GM12875 (cell line): Measurements from ENCODE around the gene CASZ1.
A peak's percentile ranks its signal among the peaks of the same experiment; 100 is the strongest.

ENCODE experiments used
- H3K4me3 ChIP-seq: one replicate; pipeline ENCODE4 v1.5.1; 2011; ENCODE audit warnings: low read depth, low read length, control low read depth
- CTCF ChIP-seq: IDR thresholded peaks from 2 replicates; pipeline ENCODE4 v1.5.1; 2011; ENCODE audit warnings: low read depth, mild to moderate bottlenecking, control low read depth, inconsistent platforms, low read length, moderate library complexity, borderline replicate concordance; ENCODE audit not compliant: insufficient read depth

The CASZ1 gene

GRCh38 chr1:10691075-10691739 lies 105.2 kb downstream of the CASZ1 start:
- no peak overlapping the region for H3K4me3 ChIP-seq
- no peak for TF ChIP-seq CTCF

- no peak overlapping the region for H3K4me3 ChIP-seq
- peak; percentile 24; the same call in 1 of the 2 replicates for TF ChIP-seq CTCF
Measured at GRCh38 chr1:10690484-10690883, 106.0 kb downstream of the CASZ1 start.

- no peak overlapping the region for H3K4me3 ChIP-seq
- TF ChIP-seq CTCF = no peak
Measured at GRCh38 chr1:10688409-10688786, 108.0 kb downstream of the CASZ1 start.

- TF ChIP-seq CTCF = no peak
- H3K4me3 ChIP-seq = no peak overlapping the region
Measured at GRCh38 chr1:10687782-10688408, 108.6 kb downstream of the CASZ1 start.

- no peak for TF ChIP-seq CTCF
- H3K4me3 ChIP-seq = no peak overlapping the region
Measured at GRCh38 chr1:10687251-10687651, 109.2 kb downstream of the CASZ1 start.

- no peak overlapping the region for H3K4me3 ChIP-seq
- TF ChIP-seq CTCF = no peak
Measured at GRCh38 chr1:10686404-10687040, 109.9 kb downstream of the CASZ1 start.

GRCh38 chr1:10685808-10686403 lies 110.5 kb downstream of the CASZ1 start:
- TF ChIP-seq CTCF = no peak
- no peak overlapping the region for H3K4me3 ChIP-seq
